Activated CD8-positive, alpha-beta memory T cell treated with anti-CD3 and anti-CD28 coated beads, Interleukin-2, amount 10 ng/mL, durations not matched to agents 7 days and 5 days (primary cell): ENCODE measurements around the gene C6orf89. TPM values are rescaled to one million over a fixed set of nuclear protein-coding genes. Genes with fewer than 3 reads are reported as not detected.

Source experiments
- ATAC-seq: fragments of 150-1000 bp; cut with Tn5 transposase; one replicate; pipeline ENCODE4 v1.10.0; 2021; ENCODE audit warnings: moderate library complexity
- CTCF ChIA-PET: fragments of 350-600 bp; sonication (Branson Sonifier 250); formaldehyde crosslinking; loops from one replicate; lab custom pipeline; 2021; ENCODE audit warnings: antibody characterized with exemption; lab: Charles Lee
- DNase-seq: peaks from one replicate; pipeline ENCODE4 v3.0.0-alpha.2; 2020
- H3K27ac Mint-ChIP-seq: one replicate; pipeline ENCODE4 v1.8.0; 2021; ENCODE audit warnings: mild to moderate bottlenecking, mixed read lengths
- H3K27me3 Mint-ChIP-seq: one replicate; pipeline ENCODE4 v1.8.0; 2021; ENCODE audit warnings: mixed read lengths
- H3K36me3 Mint-ChIP-seq: one replicate; pipeline ENCODE4 v1.8.0; 2021; ENCODE audit warnings: mild to moderate bottlenecking, mixed read lengths
- H3K4me1 Mint-ChIP-seq: one replicate; pipeline ENCODE4 v1.8.0; 2021; ENCODE audit warnings: mixed read lengths
- H3K4me3 Mint-ChIP-seq: one replicate; pipeline ENCODE4 v1.8.0; 2021; ENCODE audit warnings: mild to moderate bottlenecking, moderate library complexity, mixed read lengths
- H3K9me3 Mint-ChIP-seq: one replicate; pipeline ENCODE4 v1.8.0; 2022; ENCODE audit warnings: low read depth, mixed read lengths
- total RNA-seq, 2 experiments: library from RNA; stranded (reverse); gene quantifications; one replicate each; pipeline ENCODE4 v1.2.3, GENCODE V29; 2021

Gene C6orf89
- total RNA-seq, 2 experiments from 2014 or later: 46.4 to 47.7 TPM

- CTCF ChIA-PET: interaction anchor here (1.3 to 1.9 kb wide), 4 partner anchors 9 to 158 kb away, joined by 3 to 10 read pairs (median 3); no protein-coding TSS in a partner anchor
- no peaks in the 10 kb centered on the region for H3K9me3 Mint-ChIP-seq
- DNase-seq (no peak), ATAC-seq (no peak)
- H3K27ac Mint-ChIP-seq: no peak overlapping the region
- no peak overlapping the region for H3K4me3 Mint-ChIP-seq
- peaks cover 55% of the 10 kb centered on the region for H3K36me3 Mint-ChIP-seq
- H3K4me1 Mint-ChIP-seq: peaks cover 34% of the 10 kb centered on the region
- H3K27me3 Mint-ChIP-seq: no peaks in the 10 kb centered on the region
These were observed 25.6 kb upstream of the C6orf89 start for GRCh38 chr6:36860126-36860525.

- no peak overlapping the region for H3K27ac Mint-ChIP-seq
- no peaks in the 10 kb centered on the region for H3K27me3 Mint-ChIP-seq
- H3K4me1 Mint-ChIP-seq: peaks cover 50% of the 10 kb centered on the region
- H3K9me3 Mint-ChIP-seq: no peaks in the 10 kb centered on the region
- DNase-seq: no peak
- H3K4me3 Mint-ChIP-seq: no peak overlapping the region
- no peak for ATAC-seq
- H3K36me3 Mint-ChIP-seq: peaks cover 52% of the 10 kb centered on the region
- CTCF ChIA-PET: interaction anchor here (1.4 kb wide), 1 partner anchor 13 kb away, joined by 3 read pairs; no protein-coding TSS in a partner anchor
These were observed 23.4 kb upstream of the C6orf89 start for GRCh38 chr6:36862164-36862847.

DNA sequence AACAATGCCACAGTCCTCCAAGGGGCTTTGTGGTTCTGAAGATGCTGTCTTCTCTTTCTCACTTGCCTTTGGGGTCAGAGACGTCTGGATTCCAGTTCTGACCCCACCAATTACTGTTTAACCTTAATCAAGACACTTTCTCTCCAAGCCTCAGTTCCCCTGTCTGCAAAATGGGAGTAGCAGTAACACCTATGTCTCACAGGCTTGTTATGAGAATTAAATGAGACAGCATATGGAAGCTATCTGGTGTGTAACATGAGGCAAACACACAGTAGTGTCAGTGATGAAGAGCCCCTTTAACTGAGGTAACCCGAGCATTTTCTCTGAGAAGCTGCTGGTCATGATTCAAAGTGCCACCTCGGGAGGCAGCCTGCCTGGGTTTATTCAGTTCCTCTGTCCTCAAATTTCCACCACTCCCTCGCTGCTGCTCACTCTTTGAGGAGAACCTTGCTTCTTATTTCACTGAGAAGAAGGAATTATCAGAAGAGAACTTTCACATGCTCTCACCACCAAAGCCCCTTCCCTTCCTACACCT, 22.8 kb upstream of the C6orf89 start:
- Mint-ChIP-seq H3K4me1 (peaks cover 56% of the 10 kb centered on the region), H3K4me3 (no peak overlapping the region), H3K27me3 (no peaks in the 10 kb centered on the region), H3K9me3 (no peaks in the 10 kb centered on the region), H3K36me3 (peaks cover 56% of the 10 kb centered on the region), H3K27ac (no peak overlapping the region)
- no peak for DNase-seq
- no peak for ATAC-seq
- CTCF ChIA-PET: interaction anchor here (2.0 to 5.3 kb wide), 2 partner anchors 12 to 155 kb away, joined by 6 to 36 read pairs; no protein-coding TSS in a partner anchor

DNA sequence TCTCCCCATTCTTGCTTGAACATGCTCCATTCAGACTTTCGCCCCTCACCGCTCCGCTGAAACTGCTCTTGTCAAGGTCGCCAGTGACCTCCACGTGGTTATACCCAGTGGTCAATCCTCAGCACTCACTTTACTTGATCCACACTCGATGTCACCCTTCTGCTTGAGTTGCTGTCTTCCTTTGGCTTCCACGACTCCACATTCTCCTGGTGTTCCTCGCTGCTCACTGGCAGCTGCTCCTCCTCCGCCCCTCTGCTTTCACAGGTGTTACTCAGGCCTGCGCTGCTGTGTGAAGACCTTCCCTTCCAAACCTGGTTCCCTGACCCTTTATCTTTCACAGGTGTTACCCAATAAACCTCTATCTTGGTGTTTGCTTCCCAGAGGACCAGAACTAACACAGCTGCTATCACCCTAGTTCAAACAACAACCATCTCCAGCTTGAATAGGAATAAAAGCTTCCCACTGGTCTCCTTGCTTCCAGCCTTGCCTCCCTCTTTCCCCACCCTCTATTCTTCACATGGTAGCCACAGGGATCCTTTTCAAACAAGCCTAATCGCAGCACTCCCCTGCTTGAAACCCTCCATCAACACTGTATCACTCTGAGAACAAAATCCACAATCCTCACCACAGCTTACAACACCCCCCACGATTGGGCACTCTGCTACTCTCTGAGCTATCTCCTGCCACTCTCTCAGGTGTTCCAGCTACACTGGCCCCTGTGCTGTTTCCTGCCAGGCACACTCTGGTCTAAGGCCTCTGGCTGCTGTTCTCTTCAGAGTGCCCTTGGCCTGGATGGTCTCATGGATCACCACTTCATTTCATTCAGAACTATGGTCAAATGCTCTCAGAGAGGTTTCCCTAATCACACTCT, 21.8 kb upstream of the C6orf89 start:
- peak; percentile 38 for DNase-seq
- H3K9me3 Mint-ChIP-seq: no peaks in the 10 kb centered on the region
- no peaks in the 10 kb centered on the region for H3K27me3 Mint-ChIP-seq
- no peak for ATAC-seq
- peaks cover 56% of the 10 kb centered on the region for H3K4me1 Mint-ChIP-seq
- H3K36me3 Mint-ChIP-seq: peaks cover 61% of the 10 kb centered on the region
- H3K27ac Mint-ChIP-seq: peak overlapping the region; percentile 8
- CTCF ChIA-PET: interaction anchor here (1.0 to 5.3 kb wide), 7 partner anchors 10 to 154 kb away, joined by 3 to 36 read pairs (median 6); partner anchors contain the start of gene PPIL1
- H3K4me3 Mint-ChIP-seq: no peak overlapping the region

DNA sequence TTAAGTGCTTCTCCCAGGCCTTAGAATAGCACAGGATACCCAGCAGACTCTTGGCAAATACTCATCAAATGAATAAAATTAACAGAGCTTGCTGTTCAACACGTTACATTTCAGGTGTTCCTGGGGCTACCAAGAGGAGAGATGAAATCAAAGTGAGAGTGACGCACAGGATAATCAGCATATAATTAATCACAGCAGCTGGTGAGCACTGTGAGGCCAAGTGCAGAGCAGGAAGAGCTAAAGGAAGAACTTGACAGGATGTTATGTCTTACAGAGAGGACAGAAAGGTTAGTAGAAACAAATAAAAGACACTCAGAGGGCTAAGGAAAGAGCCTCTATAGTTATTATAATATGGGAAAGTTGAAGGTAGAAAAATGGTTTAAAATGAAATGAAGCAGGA, 19.9 kb upstream of the C6orf89 start:
- Mint-ChIP-seq H3K27me3 (no peaks in the 10 kb centered on the region), H3K36me3 (peaks cover 65% of the 10 kb centered on the region), H3K4me3 (no peak overlapping the region), H3K4me1 (peaks cover 68% of the 10 kb centered on the region), H3K9me3 (no peaks in the 10 kb centered on the region), H3K27ac (no peak overlapping the region)
- ATAC-seq: no peak
- no peak for DNase-seq
- CTCF ChIA-PET: interaction anchor here (1.3 to 5.3 kb wide), 3 partner anchors 9 to 20 kb away, joined by 3 to 36 read pairs (median 5); partner anchors contain the start of gene C6orf89

- Mint-ChIP-seq H3K4me1 (peaks cover 78% of the 10 kb centered on the region), H3K4me3 (no peak overlapping the region), H3K27me3 (no peaks in the 10 kb centered on the region), H3K27ac (peak overlapping the region; percentile 9), H3K9me3 (no peaks in the 10 kb centered on the region), H3K36me3 (peaks cover 61% of the 10 kb centered on the region)
- ATAC-seq (no peak), DNase-seq (no peak)
- CTCF ChIA-PET: interaction anchor here (0.7 to 5.3 kb wide), 2 partner anchors 17 to 150 kb away, joined by 3 to 36 read pairs; no protein-coding TSS in a partner anchor
These were observed 18.1 kb upstream of the C6orf89 start for GRCh38 chr6:36867471-36868224.

GRCh38 chr6:36871686-36872085, 14.1 kb upstream of the C6orf89 start:
- Mint-ChIP-seq H3K27me3 (no peaks in the 10 kb centered on the region), H3K36me3 (peaks cover 35% of the 10 kb centered on the region), H3K4me1 (peaks cover 73% of the 10 kb centered on the region), H3K27ac (no peak overlapping the region), H3K4me3 (no peak overlapping the region), H3K9me3 (no peaks in the 10 kb centered on the region)
- CTCF ChIA-PET: interaction anchor here (1.0 to 16.9 kb wide), 8 partner anchors 14 to 339 kb away, joined by 3 to 269 read pairs (median 20); partner anchors contain the start of gene C6orf89
- DNase-seq (no peak), ATAC-seq (no peak)

DNA sequence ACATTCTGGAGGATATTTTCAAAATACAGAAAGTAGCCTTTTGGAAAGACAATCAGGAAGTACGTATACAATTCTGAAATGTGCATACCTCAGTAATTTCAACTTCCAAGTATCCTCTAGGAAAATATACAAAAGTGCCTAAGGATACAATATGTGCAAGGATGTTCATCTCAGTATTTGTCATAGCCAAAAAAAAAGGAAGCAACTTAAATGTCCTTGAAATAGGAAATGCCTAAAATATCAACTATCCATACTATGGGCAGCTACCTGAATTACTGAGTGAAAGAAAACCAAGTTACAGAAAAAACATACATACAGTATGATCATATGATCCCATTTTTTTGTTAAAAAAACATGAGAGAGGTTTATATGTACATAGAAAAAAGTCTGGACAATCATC, 12.6 kb upstream of the C6orf89 start:
- ATAC-seq (no peak), DNase-seq (no peak)
- H3K27ac Mint-ChIP-seq: peak overlapping the region; percentile 100
- H3K27me3 Mint-ChIP-seq: peaks cover 2% of the 10 kb centered on the region
- peaks cover 60% of the 10 kb centered on the region for H3K4me1 Mint-ChIP-seq
- CTCF ChIA-PET: interaction anchor here (0.8 to 16.9 kb wide), 13 partner anchors 7 to 336 kb away, joined by 3 to 269 read pairs (median 9); partner anchors contain the start of genes C6orf89 and MTCH1
- no peaks in the 10 kb centered on the region for H3K9me3 Mint-ChIP-seq
- H3K4me3 Mint-ChIP-seq: peak overlapping the region; percentile 99
- H3K36me3 Mint-ChIP-seq: peaks cover 24% of the 10 kb centered on the region

DNA sequence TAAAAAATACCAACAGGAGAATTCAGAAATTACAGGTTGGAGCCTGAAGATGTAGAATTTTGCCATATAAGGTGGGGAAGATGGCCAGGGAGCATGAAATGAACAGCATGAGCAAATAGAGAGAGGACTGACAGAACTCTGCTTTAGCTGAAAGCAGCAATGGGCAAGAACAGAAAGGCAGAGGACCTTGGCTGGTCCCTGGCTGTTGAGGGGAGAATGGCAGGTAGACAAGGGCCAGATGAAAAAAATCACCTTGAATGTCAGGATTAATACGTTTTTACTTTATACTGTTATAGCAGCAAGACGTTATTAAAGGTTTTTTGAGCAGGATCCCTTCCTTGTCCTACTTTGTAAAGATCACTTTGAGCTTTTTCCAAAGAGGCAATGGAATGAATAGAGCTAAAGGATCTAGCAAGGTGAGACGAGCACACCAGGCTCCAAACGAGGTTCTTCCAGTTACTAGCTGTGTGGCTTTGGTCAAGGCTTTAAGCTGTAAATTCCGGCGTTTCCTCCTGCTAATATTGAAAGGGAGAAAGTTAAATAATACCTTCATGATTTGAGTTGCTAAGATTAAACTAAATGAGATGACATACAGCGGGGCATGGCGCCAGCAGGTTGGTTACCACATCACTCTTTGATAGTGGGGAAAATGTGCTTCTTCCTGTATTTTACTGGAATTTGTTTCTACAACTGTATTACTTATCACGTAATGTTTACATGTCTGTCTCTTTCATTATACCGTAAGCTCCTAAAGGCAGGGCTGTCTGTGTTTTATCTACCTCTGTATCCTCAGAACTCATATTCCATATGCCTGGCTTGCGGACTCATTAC, 11.9 kb upstream of the C6orf89 start:
- no peak for ATAC-seq
- peak overlapping the region; percentile 100 for H3K27ac Mint-ChIP-seq
- H3K36me3 Mint-ChIP-seq: peaks cover 19% of the 10 kb centered on the region
- CTCF ChIA-PET: interaction anchor here (0.8 to 16.9 kb wide), 18 partner anchors 8 to 336 kb away, joined by 3 to 269 read pairs (median 5); partner anchors contain the start of genes C6orf89 and MTCH1
- H3K27me3 Mint-ChIP-seq: peaks cover 2% of the 10 kb centered on the region
- DNase-seq: peak; percentile 58
- peak overlapping the region; percentile 99 for H3K4me3 Mint-ChIP-seq
- no peaks in the 10 kb centered on the region for H3K9me3 Mint-ChIP-seq
- peaks cover 58% of the 10 kb centered on the region for H3K4me1 Mint-ChIP-seq

GRCh38 chr6:36874443-36875249, 11.1 kb upstream of the C6orf89 start, which contains the start of gene PPIL1:
PPIL1 (minus strand) TSS chr6:36874803; CDS start chr6:36874772, 31 bp downstream.
- CTCF ChIA-PET: interaction anchor here (0.7 to 16.9 kb wide), 22 partner anchors 11 to 336 kb away, joined by 3 to 269 read pairs (median 5); partner anchors contain the start of genes C6orf89 and MTCH1
- peaks cover 53% of the 10 kb centered on the region for H3K4me1 Mint-ChIP-seq

GRCh38 chr6:36875250-36875633, 10.5 kb upstream of the C6orf89 start:
- Mint-ChIP-seq H3K27me3 (peaks cover 2% of the 10 kb centered on the region), H3K4me1 (peaks cover 48% of the 10 kb centered on the region), H3K4me3 (peak overlapping the region; percentile 99), H3K27ac (peak overlapping the region; percentile 100), H3K36me3 (peaks cover 11% of the 10 kb centered on the region), H3K9me3 (no peaks in the 10 kb centered on the region)
- CTCF ChIA-PET: interaction anchor here (0.6 to 16.9 kb wide), 18 partner anchors 10 to 335 kb away, joined by 3 to 269 read pairs (median 4); partner anchors contain the start of genes C6orf89 and MTCH1
- ATAC-seq (no peak), DNase-seq (no peak)

More at GRCh38 chr6:36874443-36875249, 11.1 kb upstream of the C6orf89 start, which contains the start of gene PPIL1:
- ATAC-seq (peak; percentile 90), DNase-seq (peak; percentile 89)
- H3K4me3 Mint-ChIP-seq: peak within 1 kb of the TSS; percentile 99
- H3K36me3 Mint-ChIP-seq: peaks cover 14% of the 10 kb centered on the region
- peak within 1 kb of the TSS; percentile 100 for H3K27ac Mint-ChIP-seq
- no peaks in the 10 kb centered on the region for H3K9me3 Mint-ChIP-seq
- peaks cover 2% of the 10 kb centered on the region for H3K27me3 Mint-ChIP-seq
